Measurements from ENCODE around the gene THSD4. TPM values are rescaled to one million over a fixed set of nuclear protein-coding genes. Genes with fewer than 3 reads are reported as not detected.

Gene THSD4
- total RNA-seq, 1 donor = 50.9 TPM

DNA sequence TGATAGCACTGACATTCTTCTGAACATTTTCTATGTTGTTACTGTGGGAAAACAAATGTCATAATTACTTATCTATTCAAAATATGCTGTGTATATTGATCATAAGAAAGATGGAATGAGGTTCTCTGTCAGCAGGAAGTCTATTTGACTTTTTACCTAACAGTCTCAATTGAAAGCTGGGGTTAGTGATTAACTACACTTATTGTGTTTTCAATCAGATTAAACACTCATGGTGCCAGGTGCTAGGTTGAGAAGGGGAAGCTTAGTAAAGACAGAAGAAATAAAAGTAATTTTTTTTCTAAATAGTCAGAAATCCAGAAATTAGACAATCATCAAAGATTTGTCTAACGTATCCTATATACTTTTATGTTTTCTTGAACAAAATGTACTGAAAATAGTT, 414.1 kb downstream of the THSD4 start:
- no peak overlapping the region for H3K4me3 ChIP-seq (ENCODE audit: low read depth, low read length)
- no peak for DNase-seq (ENCODE audit: low read depth)
- TF ChIP-seq, protein P1, sequence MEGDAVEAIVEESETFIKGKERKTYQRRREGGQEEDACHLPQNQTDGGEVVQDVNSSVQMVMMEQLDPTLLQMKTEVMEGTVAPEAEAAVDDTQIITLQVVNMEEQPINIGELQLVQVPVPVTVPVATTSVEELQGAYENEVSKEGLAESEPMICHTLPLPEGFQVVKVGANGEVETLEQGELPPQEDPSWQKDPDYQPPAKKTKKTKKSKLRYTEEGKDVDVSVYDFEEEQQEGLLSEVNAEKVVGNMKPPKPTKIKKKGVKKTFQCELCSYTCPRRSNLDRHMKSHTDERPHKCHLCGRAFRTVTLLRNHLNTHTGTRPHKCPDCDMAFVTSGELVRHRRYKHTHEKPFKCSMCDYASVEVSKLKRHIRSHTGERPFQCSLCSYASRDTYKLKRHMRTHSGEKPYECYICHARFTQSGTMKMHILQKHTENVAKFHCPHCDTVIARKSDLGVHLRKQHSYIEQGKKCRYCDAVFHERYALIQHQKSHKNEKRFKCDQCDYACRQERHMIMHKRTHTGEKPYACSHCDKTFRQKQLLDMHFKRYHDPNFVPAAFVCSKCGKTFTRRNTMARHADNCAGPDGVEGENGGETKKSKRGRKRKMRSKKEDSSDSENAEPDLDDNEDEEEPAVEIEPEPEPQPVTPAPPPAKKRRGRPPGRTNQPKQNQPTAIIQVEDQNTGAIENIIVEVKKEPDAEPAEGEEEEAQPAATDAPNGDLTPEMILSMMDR (IDR thresholded peaks at IDR 0.05; ENCODE audit: insufficient read depth, low read length) = no peak

GRCh38 chr15:71530116-71530515, 414.8 kb downstream of the THSD4 start:
- TF ChIP-seq, protein P1 (IDR thresholded peaks at IDR 0.05; ENCODE audit: insufficient read depth, low read length) = no peak
- no peak overlapping the region for H3K4me3 ChIP-seq (ENCODE audit: low read depth, low read length)
- no peak for DNase-seq (ENCODE audit: low read depth)

DNA sequence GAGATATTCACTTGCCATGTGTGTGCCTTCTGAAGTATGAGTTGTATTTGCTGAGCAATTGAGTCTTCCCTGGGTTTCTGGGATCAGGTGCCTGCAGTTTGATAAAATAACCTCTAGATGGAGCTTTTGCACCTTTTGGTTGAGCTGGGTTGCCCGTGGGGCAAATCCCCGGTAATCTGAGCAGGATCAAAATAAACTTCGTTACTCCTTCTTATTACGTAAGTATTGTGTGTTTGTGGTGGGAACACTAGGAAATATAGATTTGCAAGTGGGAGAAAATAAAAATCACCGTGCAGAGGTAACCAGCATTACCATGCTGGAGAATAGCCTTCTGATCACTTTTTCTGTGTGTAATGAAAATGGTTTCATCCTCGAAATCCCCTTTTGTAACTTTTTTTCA, 417.7 kb downstream of the THSD4 start:
- H3K4me3 ChIP-seq (ENCODE audit: low read depth, low read length) = no peak overlapping the region
- DNase-seq (ENCODE audit: low read depth) = peak; percentile 49

GRCh38 chr15:71538181-71538580, 422.9 kb downstream of the THSD4 start:
- DNase-seq (ENCODE audit: low read depth) = no peak
- H3K4me3 ChIP-seq (ENCODE audit: low read depth, low read length) = no peak overlapping the region
- TF ChIP-seq, protein P1 (IDR thresholded peaks at IDR 0.05; ENCODE audit: insufficient read depth, low read length) = no peak

More for the DNA sequence above, 417.7 kb downstream of the THSD4 start:
- TF ChIP-seq, protein P1 (IDR thresholded peaks at IDR 0.05; ENCODE audit: insufficient read depth, low read length) = peak; percentile 60

DNA sequence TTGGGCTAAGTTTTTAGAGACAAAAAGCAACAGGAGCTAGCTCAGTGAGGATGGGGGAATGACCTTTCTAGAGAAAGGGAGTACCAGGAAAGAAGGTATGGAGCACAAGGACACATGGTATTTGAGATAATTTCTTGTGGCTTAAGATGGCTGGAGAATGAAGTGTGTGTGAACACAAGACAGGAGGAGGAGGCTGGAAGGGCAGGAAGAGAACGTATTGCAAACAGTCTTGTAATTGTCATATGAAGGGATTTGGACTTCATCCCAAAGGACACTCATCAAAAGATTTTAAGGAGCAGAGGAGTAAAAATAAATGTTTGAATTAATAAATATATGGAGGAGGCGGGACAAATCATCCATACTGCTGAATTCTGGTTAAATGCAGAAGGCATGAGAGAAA, 426.5 kb downstream of the THSD4 start:
- TF ChIP-seq, protein P1 (IDR thresholded peaks at IDR 0.05; ENCODE audit: insufficient read depth, low read length) = no peak
- H3K4me3 ChIP-seq (ENCODE audit: low read depth, low read length) = no peak overlapping the region
- no peak for DNase-seq (ENCODE audit: low read depth)

DNA sequence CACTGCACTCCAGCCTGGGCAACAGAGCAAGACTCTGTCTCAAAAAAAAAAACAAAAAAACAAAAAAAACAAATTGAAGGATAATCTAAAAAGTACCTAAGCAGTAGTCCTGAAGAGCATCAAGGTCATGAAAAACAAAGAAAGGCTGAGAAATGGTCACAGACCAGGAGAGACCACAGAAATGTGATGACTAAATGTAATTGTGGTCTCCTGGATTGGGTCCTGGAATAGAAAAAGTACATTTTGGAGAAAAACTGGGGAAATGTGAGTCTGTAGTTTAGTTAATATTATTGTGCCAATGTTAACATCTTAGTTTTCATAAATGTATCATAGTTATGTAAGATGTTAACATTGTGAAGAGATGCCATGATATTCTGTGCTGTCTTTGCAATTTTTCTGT, 427.6 kb downstream of the THSD4 start:
- TF ChIP-seq, protein P1 (IDR thresholded peaks at IDR 0.05; ENCODE audit: insufficient read depth, low read length) = no peak
- H3K4me3 ChIP-seq (ENCODE audit: low read depth, low read length) = no peak overlapping the region
- DNase-seq (ENCODE audit: low read depth) = peak; percentile 47

DNA sequence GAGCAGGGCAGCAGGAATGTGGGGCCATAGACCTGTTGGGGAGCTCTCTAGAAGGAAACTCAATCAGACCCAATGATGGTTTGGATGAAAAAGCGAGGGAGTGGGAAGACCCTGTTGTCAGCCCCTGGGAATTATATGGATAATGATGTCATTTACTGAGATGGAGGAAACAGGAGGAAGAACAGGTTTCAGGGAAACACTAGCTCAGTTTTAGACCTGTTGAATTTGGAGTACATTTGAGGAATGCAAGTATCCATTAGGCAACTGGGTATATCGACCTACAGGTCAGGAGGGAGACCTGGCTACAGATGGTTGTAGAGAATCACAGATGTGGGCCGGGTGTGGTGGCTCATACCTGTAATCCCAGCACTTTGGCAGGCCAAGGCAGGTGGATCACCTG, 428.1 kb downstream of the THSD4 start:
- no peak overlapping the region for H3K4me3 ChIP-seq (ENCODE audit: low read depth, low read length)
- no peak for DNase-seq (ENCODE audit: low read depth)
- TF ChIP-seq, protein P1 (IDR thresholded peaks at IDR 0.05; ENCODE audit: insufficient read depth, low read length) = no peak

Data from fibroblast of the aortic adventitia (primary cell).